HG02759 (cell line): ENCODE data around the gene CCDC148.
A peak's percentile ranks its signal among the peaks of the same experiment; 100 is the strongest.
"Not testable (repeated sequence)": the region's sequence is repeated elsewhere in the genome, so short reads cannot be mapped to it uniquely, and the experiment has no call there.

Experiments used
- ATAC-seq: cut with Tn5 transposase; IDR thresholded peaks from one replicate; pipeline ENCODE4 v1.9.1; 2021; ENCODE audit warnings: mild to moderate bottlenecking, moderate library complexity; ENCODE audit not compliant: unreplicated experiment

Gene CCDC148

DNA sequence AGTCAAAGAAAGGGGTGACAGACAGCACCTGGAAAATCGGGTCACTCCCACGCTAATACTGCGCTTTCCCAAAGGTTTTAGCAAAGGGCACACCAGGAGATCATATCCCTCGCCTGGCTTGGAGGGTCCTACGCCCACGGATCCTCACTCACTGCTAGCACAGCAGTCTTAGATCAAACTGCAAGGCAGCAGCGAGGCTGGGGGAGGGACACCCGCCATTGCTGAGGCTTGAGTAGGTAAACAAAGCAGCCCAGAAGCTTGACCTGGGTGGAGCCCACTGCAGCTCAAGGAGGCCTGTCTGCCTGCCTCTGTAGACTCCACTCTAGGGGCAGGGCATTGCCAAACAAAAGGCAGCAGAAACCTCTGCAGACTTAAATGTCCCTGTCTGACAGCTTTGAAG, 233.5 kb downstream of the CCDC148 start:
- ATAC-seq = not testable (repeated sequence)

DNA sequence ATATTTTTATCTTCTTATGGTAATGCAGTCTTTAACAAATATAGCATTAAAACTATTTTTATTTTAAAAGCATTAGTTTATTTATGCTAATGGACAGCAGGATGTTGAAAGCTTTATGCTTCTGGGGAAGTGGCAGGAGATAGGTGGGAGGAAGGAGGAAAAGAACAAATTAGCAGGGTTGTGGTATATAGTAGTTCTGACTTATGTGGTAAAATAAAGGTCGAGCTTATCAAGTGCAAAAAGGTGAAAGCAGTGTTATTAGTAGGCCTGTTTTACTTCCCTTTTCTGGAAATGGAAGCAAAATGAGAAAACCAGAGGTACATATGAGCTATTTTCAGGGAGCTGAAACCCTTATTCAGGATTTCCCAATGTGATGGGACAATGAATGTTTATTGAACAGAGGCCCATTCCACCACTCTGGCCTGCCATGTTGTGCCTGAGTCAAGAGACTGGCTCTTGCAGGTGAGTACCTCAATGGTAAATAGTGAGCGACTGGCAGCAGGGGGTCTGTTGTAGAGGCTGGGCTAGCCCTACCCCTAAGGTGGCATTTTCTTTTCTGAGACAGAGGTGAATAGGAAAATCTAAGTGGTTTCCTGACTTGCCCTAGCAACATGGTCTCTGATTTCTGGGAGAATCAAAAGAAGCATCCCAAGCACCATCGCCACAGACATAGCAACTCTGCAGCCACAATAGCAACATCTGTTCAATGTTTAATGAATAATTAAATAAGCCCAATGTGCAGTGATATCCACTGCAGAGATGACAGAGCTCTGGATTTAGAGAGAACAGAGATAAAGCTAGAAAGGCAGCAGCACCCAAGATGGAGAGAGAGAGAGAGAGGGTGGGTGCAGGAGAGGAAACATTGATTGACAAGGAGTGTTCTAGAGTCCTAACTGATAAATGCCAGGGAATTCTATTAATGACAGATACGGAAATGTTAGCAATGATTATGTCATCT, 235.2 kb downstream of the CCDC148 start:
- no peak for ATAC-seq

DNA sequence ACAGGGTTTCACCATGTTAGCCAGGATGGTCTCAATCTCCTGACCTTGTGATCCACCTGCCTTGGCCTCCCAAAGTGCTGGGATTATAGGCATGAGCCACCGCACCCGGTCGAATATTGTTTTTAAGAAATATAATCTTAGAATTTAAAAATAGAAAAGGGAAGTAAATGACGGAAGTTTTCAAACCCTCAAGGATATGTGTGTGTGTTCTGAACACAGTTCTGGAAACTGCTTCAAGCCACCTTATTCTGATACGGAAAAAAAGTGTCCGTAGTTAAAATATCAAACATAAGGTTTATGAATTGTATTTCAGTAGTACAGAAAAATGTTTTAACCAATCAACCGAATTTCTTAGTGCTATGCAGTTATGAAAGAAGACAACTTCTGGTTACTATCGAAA, 239.0 kb downstream of the CCDC148 start:
- ATAC-seq = no peak

DNA sequence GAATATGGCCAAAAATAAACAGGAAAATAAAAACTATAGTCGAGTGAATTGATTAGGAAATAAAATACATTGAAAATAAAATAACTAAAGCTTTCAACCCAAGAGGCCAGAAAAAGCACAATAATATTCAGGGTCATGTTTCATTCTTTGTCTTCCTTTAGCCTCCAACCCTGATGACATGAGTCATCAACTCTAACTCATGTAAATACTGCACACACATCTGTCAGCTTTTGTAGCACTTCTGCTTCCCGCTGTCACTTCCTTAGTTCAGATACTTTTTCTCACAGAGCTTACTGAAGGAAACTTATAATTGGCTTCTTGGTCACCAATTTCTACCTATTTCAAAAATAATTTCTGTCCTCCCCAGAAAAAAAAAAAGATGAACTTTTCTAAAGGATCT, 242.1 kb downstream of the CCDC148 start:
- peak; percentile 80 for ATAC-seq

DNA sequence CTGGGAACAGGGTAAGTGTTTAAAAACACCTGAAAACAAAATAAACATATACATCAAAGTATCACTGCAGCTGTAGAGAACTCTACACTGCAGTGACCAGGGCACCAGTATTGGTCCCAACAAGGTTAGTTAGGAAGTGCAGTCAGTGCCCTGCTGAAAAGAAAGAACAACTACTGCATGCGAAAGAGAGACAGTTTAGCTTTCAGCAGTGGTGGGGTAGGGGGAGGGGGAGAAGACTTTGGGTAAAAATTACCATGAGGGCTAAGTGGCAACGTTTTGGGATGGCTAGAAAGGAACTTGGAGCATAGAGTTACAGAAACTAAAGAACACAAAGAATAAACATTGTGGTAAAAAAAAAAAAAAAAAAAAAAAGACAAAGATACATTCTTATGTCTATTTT, 242.8 kb downstream of the CCDC148 start:
- ATAC-seq = no peak

DNA sequence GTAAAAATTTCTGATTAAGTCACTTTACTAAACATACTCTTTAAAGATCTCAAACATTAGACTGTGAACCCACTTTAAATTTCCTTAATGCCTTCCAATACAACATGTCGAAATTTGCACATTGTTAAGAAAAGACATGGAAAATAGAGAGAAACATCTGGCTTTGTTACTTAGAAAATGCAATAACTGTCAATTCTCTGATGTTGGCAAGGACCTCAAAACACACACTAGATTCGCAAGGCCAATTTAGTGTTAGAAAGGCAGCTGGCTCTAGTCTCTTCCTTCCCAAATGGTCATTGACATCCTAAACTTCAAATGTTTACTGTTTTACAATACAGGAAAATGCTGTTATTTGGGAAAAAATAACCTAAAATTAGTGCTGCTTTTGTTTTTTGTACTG, 244.3 kb downstream of the CCDC148 start:
- ATAC-seq = no peak

DNA sequence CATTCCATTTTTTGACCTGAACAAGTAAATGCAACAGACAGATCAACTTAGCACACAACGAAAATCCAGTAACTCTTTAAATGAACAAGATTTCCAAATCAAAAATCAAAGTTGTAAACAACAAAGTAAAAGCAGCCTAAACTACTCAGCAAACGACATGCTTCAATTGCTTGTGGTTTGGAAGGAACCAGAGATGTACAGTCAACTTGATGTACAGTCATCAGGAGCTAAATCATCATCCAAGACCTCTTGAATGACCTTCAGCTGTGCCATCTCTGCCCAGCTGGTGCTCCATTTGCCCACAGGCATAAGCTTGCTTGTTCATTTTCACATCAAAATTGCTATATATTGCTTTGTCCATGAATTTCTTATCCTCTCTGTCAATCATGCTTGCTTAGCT, 245.1 kb downstream of the CCDC148 start:
- no peak for ATAC-seq

DNA sequence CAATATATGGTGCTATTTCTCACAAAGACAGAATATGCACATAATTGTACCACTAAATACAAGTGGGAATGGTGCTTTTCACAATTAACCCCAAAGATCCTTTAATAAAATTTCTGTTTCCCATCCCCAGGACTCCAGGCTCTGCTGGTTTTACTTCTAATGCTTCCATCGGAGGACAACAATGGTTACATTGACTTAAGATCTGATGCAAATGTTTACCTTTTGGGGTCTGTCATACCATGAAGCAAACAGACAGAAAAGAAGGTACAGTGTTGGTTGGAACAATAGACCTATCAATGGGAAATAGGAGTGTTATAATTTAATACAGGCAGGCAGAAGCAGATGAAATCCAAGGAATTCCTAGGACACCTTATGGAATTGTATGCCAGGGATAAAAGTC, 249.2 kb downstream of the CCDC148 start:
- no peak for ATAC-seq

DNA sequence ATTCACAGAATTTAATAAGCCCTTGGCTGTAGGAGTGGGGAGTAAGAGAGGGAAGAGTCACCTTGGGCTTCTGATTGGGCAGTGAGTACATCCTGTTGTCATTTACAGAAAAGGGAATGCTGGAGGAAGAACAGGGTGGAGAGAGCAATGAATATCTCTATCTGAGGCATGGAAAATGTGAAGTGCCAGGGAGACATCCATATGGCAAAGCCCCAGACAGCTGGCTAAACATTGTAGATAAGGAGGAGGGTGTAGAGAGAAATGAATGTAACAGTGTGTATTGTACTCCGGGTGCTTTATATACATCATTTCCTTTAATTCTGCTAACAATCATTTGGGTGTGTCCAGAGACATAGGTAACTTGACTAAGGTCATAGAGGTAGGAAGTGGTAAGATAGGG, 251.3 kb downstream of the CCDC148 start:
- ATAC-seq = no peak

DNA sequence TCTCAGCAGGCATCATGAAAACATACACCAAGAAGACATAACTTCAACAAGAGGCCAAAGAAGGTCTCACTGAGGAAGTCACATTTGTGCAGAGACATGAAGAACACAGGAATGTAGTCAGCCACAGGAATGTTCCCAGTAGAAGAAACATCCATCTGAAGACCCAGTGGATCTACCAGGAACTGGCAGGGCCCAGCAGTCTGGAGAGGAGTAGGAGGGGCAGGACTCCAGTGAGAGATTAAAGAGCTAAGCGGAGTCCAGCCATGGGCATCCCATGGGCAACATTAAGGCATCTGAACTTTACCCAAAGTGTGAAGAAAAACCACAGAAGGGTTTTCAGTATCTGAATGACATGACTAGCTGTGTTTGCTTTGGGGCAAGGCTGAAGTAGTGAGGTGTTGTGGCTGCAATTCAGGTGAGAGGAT, 251.8 kb downstream of the CCDC148 start:
- ATAC-seq = no peak

DNA sequence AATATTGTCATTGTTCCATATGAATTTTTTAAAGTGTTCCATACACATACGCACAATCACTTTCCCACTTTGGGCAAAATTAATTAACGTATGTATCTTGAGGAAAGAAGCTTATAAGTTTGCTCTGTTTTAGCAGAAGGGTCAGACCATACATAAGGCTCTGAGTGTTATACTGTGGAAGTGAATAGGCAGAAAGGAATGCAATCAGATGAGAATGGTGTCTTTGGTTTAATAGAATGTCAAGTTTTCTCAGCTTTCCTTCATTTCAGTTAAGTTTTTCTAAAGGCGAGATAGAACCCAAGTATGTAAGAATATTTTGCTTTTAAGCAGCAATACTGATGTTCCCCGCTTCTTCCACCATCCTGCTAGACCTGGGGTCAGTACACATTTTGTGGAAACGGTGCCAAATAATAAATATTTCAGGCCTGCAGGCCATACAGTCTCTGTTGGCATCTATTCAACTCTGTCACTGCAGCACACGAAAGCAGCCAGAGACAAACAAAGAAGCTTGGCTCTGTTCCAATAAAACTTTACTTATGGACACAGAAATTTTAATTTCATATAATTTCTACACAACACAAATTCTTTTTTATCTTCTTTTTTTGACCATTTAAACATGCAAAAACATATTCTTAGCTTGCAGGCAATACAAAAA, 254.3 kb downstream of the CCDC148 start:
- ATAC-seq = no peak

DNA sequence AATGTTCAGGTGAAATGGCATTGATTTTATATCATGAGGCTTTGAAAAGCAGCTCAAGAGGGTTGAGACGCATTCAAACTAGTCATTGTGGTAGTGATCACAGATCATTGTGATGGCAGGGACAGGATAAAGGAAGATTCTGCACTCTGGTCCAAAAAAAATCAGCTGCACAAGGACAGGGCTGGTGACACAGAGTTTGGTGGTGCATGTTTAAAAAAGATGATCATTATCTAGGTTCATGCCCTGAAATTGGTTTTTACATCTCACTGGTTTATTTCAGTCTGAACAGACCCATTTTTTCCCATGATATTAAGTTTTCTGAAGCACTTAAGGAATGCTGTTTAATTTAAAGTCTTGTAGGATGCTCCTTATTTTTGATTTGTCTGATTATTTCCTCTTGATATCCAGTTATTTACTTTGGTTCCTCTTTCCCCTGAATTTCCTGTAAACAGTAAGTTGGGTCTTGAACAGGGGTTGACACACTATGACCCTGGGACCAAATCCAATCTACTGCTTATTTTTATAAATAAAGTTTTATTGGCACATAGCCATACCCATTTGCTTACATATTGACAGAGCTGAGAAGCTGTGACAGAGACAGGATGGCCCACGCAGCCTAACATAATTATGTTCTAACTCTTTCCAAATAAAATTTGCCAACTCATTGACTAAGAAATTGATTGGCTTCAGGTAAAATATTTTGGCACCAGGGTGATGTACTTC, 256.5 kb downstream of the CCDC148 start:
- no peak for ATAC-seq

DNA sequence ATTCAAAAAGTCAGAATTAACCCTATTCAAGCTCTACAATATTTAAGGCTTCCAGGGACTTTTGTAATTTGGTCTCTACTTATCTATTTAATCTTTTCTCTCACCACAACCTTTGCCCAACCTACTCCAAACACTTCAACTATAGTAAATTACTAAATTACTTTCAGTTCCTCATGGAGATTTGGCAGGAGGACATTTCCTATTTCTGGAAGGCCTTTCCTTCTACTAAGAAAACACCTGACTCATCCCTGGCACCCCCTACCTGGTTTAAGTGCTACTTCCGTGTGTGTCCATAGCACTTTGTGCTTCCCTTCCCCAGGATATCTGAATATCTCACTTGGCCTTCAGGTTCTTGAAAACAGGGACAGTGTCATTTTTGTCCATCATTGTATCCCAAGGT, 258.6 kb downstream of the CCDC148 start:
- no peak for ATAC-seq

DNA sequence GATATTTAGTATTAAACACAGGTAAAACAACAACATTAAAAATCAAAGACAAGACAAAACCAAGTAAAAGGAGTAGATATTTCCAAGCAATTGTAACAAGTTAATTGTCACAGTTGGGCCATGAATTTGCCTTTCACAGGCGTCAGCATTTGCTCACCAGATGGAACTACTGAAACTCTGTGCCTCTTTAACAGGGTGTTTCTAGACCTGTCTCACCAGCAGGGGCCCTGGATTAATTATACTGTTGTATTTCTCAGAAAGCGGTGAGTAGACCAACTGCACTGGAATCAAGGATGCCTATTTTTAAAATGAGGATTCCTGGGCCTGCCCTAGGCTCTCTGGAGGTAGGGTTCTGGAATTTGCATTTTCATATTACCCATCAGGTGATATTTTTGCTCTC, 262.3 kb downstream of the CCDC148 start:
- ATAC-seq = no peak

DNA sequence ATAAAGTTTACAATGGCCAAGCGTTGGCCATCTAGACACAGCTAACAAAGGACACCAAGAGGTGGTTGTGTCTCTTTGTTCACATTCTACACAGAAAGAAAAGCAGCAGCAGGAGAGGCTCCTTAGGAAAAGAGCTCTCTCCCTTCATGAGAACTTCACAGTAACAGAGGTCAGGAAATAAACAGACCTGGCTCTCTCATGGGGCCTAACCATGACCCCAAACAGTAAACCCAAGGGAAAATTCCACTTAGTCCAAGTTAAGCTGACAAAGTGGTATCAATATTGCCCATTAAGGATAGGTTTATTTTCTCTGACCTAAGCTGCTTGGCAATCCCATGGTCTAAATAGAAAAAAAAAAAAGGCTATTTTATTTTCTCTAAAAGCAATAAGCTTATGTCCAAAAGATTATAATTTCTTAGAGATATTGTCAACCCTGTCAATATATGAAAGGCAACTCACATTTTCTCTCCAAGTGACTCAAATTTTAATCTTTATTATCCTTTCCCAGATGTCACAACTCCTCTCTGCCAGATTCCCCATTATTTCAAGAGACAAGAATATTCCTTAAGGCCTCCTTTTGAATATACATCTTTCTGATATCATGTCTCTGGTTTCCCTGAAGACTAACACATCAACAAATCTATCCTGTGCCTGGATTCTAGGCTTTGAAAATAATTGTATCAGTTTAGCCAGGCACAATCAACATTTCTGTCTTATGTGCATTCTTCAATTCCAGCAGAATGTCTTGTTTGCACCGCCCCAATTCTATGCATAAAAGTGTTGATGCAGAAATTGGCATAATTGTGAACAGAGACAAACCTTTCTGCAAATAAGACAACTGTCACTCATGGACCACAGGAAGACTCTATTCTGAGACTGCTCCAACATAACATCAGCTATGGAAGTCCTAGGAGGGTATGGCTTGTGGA, 263.8 kb downstream of the CCDC148 start:
- ATAC-seq = no peak

DNA sequence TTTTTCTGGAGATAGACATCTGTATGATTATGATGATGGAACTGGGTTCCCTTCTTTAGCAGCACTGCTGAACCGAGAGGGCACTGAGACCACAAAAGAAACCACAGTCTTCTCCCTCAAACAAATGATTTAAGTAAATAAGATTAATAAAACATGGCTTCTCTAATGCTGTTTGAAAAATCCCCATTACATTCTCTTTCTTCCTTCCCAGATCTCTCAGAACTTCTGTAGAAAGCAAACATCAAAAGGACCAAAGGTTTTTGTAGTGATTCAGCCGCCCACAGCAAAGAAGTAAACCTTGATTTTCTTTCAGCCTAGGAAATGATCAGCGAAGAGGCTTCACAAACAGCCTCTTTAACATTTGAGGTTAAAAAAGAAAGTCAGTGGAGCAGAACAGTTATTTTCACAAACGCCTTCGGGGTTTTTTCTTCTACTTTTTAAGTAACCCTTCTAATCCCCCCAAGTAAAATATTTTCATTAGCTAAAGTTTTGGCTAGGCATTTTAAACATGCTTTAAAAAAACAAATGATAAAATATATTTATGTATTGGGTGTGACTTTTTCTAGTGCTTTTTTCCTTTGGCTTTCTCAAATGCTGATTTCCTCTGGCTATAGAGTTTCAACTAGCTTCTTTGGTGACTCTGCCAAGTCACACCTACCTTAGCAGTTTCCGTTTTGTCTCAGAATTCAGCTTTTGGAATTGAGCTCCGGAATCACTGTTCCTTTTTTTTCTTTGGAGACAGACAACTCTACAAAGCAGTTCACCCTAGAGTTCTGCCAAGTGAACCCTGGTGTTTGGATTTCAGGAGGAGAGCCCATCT, 265.3 kb downstream of the CCDC148 start:
- peak; percentile 89 for ATAC-seq

DNA sequence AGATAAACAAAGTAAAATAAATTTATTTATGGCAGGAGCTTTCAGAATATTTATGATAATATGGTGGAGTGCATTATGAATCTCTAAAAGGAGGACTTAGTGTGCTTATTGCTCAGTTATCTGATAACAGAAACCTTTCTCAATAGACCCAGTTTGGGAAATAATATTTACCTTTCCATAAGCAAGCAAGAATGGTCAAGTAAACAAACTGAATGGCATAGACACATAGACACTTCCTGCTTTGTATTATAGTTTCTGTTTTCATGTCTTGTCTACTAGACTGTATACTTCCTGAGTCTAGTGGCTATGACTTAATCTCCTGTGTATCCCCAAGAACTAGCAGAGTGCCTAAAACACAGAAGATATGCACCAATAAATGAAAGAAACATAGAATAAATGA, 267.0 kb downstream of the CCDC148 start:
- no peak for ATAC-seq

DNA sequence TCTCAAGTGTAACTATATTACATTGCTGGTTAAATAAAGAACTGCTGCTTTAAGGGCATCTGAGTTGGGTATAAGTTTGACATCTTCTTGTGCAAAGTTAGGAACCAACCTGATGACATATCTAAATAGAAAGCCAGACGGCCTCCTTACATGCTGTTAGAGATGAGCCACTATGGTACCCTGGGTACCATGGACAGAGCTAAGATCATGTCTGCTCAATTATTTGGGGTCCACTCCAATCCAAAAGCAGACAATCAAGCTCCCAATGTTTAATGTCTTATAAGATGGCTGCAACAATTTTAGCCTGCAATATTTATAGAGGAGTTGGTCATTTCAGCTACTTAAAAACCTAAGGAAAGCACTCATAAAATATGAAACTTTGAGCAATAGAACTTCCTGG, 268.6 kb downstream of the CCDC148 start:
- ATAC-seq = no peak

DNA sequence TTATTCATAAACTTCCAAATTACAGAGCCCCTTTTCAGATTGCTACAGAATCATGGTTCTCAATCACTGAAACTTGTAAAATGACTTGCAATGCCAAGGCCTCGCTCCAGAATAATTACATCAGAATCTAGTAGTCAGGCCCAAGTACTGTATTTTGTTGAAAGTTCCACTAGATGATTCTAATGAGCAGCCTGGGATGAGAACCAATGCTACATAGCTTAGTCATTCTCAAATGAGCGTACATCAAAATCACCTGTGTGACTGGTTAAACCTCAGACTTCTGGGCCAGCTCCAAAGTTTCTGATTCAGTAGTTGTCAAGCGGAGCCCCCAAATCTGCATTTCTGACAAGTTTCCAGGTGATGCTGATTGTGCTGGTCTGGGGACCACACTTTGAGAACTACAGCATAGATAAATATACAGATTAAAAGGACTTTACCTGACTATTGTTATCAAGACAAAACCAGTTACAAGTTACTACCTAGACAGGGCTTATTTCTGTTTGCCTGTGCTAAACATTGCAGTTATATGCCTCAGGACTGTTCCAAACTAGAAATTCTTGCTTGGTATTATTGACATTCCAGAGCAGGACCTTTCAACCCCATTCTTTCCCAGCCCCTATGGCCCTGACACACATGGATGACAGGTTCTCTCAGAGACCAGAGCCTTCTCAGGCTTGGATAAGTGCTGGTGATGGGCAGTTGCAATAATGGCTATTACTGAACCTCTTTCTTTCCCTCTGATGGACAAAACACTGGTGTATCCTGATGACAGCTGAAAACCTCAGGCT, 271.8 kb downstream of the CCDC148 start:
- ATAC-seq = no peak
